DMS153 (cell line): ENCODE measurements around the gene UBR4.

Source experiments
- DNase-seq: peaks from one replicate; lab custom pipeline; 2025; lab: John Stamatoyannopoulos, UW

UBR4 gene

DNA sequence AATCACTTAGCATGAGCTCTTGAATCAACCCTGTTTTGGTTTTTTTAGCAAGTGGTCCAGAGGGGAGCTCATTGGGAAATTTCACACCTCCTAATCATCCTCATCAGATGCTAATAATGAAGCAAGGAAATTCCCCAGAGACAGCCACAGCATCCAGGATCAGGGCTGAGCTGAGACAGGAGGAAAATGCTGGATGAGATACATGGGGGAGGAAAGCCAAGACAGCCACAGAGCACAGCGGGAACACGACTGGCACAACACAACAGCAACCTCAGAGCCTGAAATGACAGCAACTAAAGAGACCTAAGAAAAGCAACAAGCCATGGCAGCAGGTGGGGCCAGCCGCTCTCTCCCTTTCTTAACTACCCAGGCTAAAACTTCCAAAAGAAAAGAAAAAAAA lies 70.4 kb downstream of the UBR4 start:
- no peak for DNase-seq

GRCh38 chr1:19138958-19139581 lies 71.0 kb downstream of the UBR4 start:
- no peak for DNase-seq

GRCh38 chr1:19138331-19138730 lies 71.7 kb downstream of the UBR4 start:
- DNase-seq: no peak

DNA sequence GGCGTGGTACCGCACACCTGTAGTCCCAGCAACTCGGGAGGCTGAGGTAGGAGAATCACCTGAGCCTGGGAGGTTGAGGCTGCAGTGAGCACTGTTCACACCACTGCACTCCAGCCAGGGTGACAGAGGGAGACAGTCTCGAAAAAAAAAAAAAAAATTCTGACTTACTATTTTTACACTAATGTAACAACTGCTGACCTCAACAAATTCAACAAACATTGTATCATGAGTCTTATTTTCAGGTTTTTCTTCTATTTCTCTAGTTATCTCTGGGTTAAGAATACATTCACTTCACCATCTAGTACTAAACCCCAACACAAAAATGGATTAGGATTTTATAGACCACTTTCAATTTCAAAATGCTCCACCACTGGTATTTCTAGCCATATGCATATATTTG lies 72.9 kb downstream of the UBR4 start:
- DNase-seq: no peak

- DNase-seq: no peak
Measured at GRCh38 chr1:19133360-19133759, 76.7 kb downstream of the UBR4 start.

GRCh38 chr1:19130468-19130867 lies 79.6 kb downstream of the UBR4 start:
- DNase-seq: no peak

DNA sequence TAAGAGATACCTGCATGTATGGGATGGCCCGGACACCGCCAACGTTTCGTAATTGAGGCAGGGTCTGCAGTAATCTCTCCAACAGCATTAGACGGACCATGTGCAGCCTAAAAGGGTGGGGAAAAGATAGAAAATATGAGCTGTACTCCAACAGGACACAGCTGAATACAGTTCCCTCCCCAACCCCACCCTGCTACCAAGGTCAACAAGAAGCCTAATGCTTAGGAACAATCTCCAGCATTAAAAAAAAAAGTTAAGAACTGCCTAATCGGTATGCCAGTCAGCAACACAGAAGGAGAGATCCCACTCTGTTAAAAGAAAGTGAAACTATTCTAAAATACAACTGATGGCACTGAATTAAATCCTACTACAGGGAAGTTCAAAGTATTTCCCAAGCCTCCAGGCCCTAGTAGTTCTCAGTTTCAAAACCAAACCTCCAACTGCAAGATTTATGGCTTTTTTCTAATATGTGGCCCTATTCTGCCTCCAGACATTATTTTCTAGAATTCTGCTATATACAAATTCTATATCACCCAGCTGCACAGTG lies 81.0 kb downstream of the UBR4 start:
- DNase-seq: no peak

DNA sequence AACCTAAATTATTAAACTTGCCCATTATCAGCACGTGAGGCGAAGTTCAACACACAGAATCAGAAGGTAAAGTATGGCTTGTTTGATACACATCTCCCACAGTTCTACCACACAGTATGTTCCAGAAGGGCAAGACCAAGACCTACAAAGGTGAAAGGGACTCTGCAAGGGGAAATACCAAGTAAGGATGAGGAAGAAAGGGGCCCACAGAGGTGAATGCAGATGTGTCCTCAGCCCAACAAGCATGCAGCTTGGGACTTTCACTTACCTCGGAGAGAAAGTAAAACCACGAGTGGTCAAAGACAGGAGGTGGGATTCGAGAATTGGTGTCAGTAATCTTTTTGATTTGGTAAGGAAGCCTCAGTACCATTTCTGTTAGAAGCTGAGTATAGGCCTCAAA lies 85.8 kb downstream of the UBR4 start:
- DNase-seq: no peak

- no peak for DNase-seq
Measured at GRCh38 chr1:19123837-19124236, 86.2 kb downstream of the UBR4 start.

DNA sequence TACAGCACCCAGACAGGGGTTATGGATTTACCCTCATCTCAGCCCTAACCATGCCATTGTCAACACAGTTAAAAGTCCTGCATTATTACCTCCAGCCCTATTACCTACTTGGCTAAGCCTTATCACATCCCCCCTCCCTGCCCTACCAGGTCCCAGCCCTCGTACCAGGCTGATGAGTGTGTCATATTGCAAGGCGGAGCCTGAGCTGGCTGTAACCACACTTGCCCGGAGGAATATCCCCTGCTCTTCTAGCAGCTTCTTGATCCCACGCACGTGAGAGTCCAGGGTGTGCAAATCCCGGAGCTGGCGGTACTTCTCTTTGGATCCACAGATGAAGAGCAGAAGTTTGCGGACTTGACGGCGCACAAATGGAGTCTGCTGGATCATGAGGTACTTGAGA lies 87.4 kb downstream of the UBR4 start:
- DNase-seq: no peak

GRCh38 chr1:19121192-19121591 lies 88.9 kb downstream of the UBR4 start:
- DNase-seq: no peak

GRCh38 chr1:19120070-19120469 lies 90.0 kb downstream of the UBR4 start:
- DNase-seq: no peak

DNA sequence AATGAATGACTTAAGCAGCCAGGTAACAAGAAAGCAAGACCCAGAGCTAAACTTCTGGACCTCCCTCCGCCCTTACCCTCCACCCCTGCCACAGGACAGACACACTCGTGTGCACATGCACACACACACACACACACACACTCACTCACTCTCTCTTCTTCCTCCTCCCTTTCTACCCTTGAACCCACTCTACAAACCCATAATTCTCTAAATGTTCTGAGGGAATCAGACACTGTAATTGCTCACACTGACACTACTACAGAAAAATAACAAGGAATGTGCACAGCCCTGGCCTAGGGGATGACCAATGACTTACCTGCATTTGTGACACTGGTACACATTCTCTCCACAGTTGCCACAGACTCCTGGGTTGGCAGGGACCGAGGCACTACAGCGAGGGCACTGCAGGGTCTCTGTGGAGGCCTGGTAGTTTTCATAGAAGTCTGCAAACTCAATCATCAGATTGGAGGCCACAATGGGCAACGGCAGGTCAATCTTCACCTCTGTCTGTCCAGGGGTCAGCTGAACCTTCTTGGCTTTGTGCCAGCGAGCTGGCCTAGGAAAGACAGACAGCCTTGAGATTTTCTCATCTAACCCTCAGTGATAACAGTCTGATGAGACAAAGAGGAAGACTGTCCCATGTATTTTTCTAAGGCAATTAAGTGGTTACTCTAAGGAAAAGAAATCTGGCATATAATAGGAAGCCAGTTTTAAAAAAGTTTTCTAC lies 94.8 kb downstream of the UBR4 start:
- DNase-seq: no peak

DNA sequence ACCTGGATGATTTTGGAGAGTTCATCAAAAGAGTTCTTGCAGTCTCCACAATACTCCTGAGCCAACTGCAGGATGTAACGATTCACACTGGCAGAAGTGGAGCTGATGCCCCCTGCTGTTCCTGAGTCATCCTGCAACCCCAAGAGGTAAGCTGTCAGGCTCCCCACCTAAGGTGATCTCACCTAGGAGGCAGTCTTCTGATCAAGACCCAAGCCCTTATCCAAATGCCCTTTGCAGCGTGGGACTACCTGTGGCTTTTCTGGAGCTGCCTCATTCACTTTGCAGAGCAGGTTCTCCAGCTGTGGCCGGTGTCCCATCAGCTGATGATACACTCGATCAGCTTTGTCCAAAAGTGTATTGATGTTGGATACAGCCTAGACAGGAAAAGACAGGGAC lies 96.4 kb downstream of the UBR4 start:
- DNase-seq: peak; percentile 4

- DNase-seq: no peak
Measured at GRCh38 chr1:19112891-19113696, 97.0 kb downstream of the UBR4 start.

GRCh38 chr1:19110257-19110927 lies 99.7 kb downstream of the UBR4 start:
- no peak for DNase-seq

GRCh38 chr1:19109545-19109944 lies 100.5 kb downstream of the UBR4 start:
- no peak for DNase-seq

DNA sequence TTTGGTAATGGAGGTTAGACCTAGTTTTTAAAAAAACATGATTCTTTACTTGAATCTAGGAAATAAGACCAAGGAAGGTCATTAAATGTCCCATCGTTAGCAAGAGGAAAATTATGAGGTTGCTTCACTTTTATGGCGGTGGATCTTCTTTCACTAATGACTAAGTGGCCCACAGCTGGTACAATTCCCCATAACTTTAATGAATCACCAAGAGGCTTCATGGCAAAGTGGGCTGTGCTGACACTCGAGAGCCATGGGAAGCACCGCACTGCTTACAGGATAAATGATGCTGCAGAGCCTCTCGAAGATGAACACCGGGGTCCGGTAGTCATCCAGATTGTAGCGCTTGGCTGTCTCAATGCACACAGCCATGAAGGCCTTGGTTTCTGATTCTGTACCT lies 108.8 kb downstream of the UBR4 start:
- no peak for DNase-seq

DNA sequence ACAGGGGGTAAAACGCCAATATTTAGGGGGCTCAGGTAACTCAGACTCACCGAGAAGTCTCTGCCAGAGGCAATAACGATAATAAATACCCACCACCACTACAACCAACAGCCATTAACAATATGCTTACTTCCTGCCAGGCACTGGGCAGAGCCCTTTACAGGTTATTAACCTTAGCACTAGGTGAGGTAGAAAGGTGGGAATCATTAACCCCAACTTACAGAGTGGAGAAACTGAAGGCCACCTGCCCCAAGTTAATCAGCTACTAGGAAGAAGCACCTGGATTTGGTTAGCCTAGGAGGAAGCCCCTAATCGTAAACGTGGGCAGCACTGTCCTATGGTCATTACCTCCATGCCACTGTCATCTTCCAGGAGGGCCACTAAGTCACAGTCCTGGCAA lies 110.0 kb downstream of the UBR4 start:
- no peak for DNase-seq

- DNase-seq: no peak
Measured at GRCh38 chr1:19096990-19097389, 113.1 kb downstream of the UBR4 start.

DNA sequence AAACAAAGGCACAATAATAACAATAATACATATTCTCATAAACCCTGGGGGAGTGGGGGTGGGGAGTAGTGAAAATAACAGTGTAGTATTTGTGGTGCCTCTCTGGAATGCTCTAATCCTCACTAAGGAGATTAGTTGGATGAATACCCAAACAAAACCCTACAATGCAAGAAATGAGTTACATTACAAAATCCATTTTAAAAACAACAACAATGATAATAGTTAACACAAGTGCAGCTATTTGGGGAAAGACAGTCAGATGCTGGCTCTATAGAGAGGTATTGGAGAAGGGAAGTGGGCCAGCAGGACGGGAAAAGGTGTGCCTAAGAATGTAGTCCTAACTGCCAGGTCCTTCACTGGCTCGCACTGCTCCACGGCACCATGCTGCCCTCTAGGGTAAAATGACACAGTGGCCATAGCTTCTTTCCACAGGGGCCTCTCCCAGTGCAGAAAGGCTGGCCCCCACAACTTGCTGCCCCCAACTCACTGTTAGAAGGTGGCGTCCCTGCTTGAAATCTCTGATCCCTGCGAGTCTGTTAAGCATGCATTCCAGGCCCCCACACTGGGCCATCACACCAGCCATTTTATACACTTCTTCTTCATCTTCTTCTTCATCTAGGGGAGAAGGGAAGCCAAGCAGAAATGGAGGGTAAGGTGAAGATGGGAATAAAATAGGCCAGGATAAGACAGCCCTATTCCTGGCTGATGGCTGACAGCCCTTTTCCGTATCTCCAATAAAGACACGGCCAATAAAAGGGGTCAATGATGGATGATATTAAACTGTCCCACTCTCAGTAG lies 113.8 kb downstream of the UBR4 start:
- DNase-seq: no peak
